HG02798 (cell line): ENCODE measurements around the gene RETREG2.

Experiments used
- ATAC-seq: cut with Tn5 transposase; IDR thresholded peaks from one replicate; pipeline ENCODE4 v1.9.1; 2021; ENCODE audit warnings: mild to moderate bottlenecking; ENCODE audit not compliant: unreplicated experiment, poor library complexity

RETREG2 gene

DNA sequence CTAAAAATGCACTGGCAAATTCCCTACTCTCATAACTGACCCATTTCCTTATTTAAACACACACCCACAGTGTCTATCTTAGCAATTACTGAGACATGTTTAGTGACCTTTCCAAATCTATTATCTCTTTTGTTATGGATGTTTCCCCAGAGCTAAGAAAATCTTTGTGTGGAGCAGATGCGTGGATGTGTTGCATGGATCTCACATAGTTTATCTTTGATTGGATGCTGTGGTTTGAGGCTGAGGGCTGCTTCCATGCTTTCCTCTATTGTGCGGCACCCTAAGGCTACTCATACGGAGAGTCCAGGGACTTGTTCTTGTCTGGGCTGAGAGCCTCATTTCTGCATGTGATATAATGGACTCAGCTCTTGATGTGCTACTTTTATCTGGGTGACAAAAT, 56.3 kb downstream of the RETREG2 start:
- ATAC-seq = no peak
